B cell (primary cell): ENCODE data around the gene CA11. TPM values are rescaled to one million over a fixed set of nuclear protein-coding genes. Genes with fewer than 3 reads are reported as not detected.

Source experiments
- ATAC-seq: fragments of 200-7000 bp; cut with Tn5 transposase; one replicate; pipeline ENCODE4 v1.10.0; 2021; ENCODE audit warnings: low read depth, mild to moderate bottlenecking, moderate number of reproducible peaks, moderate library complexity
- CTCF ChIA-PET: fragments of 350-600 bp; sonication (Branson Sonifier 250); formaldehyde crosslinking; loops from one replicate; lab custom pipeline; 2021; ENCODE audit warnings: antibody characterized with exemption, inconsistent platforms; lab: Charles Lee
- POLR2A ChIA-PET: fragments of 350-600 bp; sonication (Branson Sonifier 250); formaldehyde crosslinking; loops from one replicate; lab custom pipeline; 2021; ENCODE audit warnings: antibody characterized with exemption; lab: Charles Lee
- DNase-seq: peaks from one replicate; pipeline ENCODE4 v3.0.0; 2013
- H2AFZ ChIP-seq: 2 replicates; pipeline ENCODE4 v1.6.1; 2012; ENCODE audit warnings: mild to moderate bottlenecking, low read depth, low read length; ENCODE audit not compliant: insufficient read depth, poor library complexity, severe bottlenecking
- H3K27ac ChIP-seq, 2 donors: 1 replicate in 1 of 2; 2 replicates in 1 of 2; pipeline ENCODE4 v1.5.1; 2012 to 2013; ENCODE audit warnings: low read length in 2 of 2, mild to moderate bottlenecking in 2 of 2, moderate library complexity in 1 of 2
- H3K27me3 ChIP-seq, 4 experiments: fragments of 200-600 bp in 1 of 4; sonication (generic) in 1 of 4; replicated peaks in 1 of 4; 1 replicate in 2 of 4; 2 replicates in 2 of 4; pipeline versions ENCODE4 v1.6.1 to v1.7.0; 2013 to 2016; ENCODE audit warnings: low read length in 3 of 4, mild to moderate bottlenecking in 2 of 4, mixed read lengths in 1 of 4, moderate library complexity in 1 of 4; ENCODE audit not compliant: insufficient read depth in 4 of 4, control insufficient read depth in 3 of 4; ENCODE audit errors: control extremely low read depth in 1 of 4
- H3K36me3 ChIP-seq, 2 experiments: replicated peaks in 1 of 2; 1 replicate in 1 of 2; 2 replicates in 1 of 2; pipeline versions ENCODE4 v1.6.1 to v1.7.1; 2013; ENCODE audit warnings: low read length in 1 of 2; ENCODE audit not compliant: insufficient read depth in 2 of 2, control insufficient read depth in 1 of 2; ENCODE audit errors: control extremely low read depth in 1 of 2, extremely low read depth in 1 of 2
- H3K4me1 ChIP-seq, 2 donors: fragments of 200-600 bp in 1 of 2; sonication (generic) in 1 of 2; 1 replicate in 1 of 2; 2 replicates in 1 of 2; pipeline versions ENCODE4 v1.5.1 to v1.6.1; 2013 to 2017; ENCODE audit warnings: low read length in 2 of 2; ENCODE audit not compliant: control insufficient read depth in 2 of 2, insufficient read depth in 2 of 2
- H3K4me2 ChIP-seq: replicated peaks from 2 replicates; pipeline ENCODE3; 2012; ENCODE audit warnings: mild to moderate bottlenecking, low read depth, low read length; ENCODE audit not compliant: poor library complexity, severe bottlenecking
- H3K4me3 ChIP-seq, 5 experiments: fragments of 200-600 bp in 1 of 5; sonication (generic) in 1 of 5; 1 replicate in 3 of 5; 2 replicates in 2 of 5; pipeline versions ENCODE4 v1.5.1 to v1.7.0; 2011 to 2016; ENCODE audit warnings: low read length in 4 of 5, mild to moderate bottlenecking in 4 of 5, low read depth in 2 of 5, control low read depth in 1 of 5, moderate library complexity in 1 of 5; ENCODE audit not compliant: insufficient read depth in 1 of 5; ENCODE audit errors: control extremely low read depth in 1 of 5, extremely low read depth in 1 of 5
- H3K79me2 ChIP-seq: fragments of 200-600 bp; sonication (generic); one replicate; pipeline ENCODE4 v1.6.0; 2016; ENCODE audit warnings: low read length; ENCODE audit not compliant: control insufficient read depth, insufficient read depth
- H3K9ac ChIP-seq: fragments of 200-600 bp; sonication (generic); 2 replicates; pipeline ENCODE4 v1.6.1; 2017; ENCODE audit warnings: mild to moderate bottlenecking, low read length, moderate library complexity
- H3K9me3 ChIP-seq, 3 donors: one replicate each; pipeline versions ENCODE4 v1.6.1 to v1.7.1; 2013; ENCODE audit warnings: low read length in 2 of 3; ENCODE audit not compliant: control insufficient read depth in 2 of 3, insufficient read depth in 1 of 3; ENCODE audit errors: control extremely low read depth in 1 of 3
- H4K20me1 ChIP-seq: 2 replicates; pipeline ENCODE4 v1.6.0; 2012; ENCODE audit warnings: mild to moderate bottlenecking, low read length; ENCODE audit not compliant: insufficient read depth, control insufficient read depth, poor library complexity, severe bottlenecking
- H3K27ac Mint-ChIP-seq: one replicate; pipeline ENCODE4 v1.8.0; 2021; ENCODE audit warnings: mixed read lengths
- H3K27me3 Mint-ChIP-seq: one replicate; pipeline ENCODE4 v1.8.0; 2021; ENCODE audit warnings: mixed read lengths
- H3K4me1 Mint-ChIP-seq: one replicate; pipeline ENCODE4 v1.8.0; 2021; ENCODE audit warnings: mixed read lengths
- H3K4me3 Mint-ChIP-seq: one replicate; pipeline ENCODE4 v1.8.0; 2021; ENCODE audit warnings: mixed read lengths
- H3K9me3 Mint-ChIP-seq: one replicate; pipeline ENCODE4 v1.8.0; 2022; ENCODE audit warnings: mixed read lengths; ENCODE audit not compliant: insufficient read depth
- CTCF ChIP-seq: fragments of 200-600 bp; IDR thresholded peaks from one replicate; pipeline ENCODE4 v1.8.0; 2022; ENCODE audit warnings: antibody characterized with exemption, mild to moderate bottlenecking
- EZH2 ChIP-seq: IDR thresholded peaks from 2 replicates; pipeline ENCODE4 v1.6.1; 2012; ENCODE audit warnings: borderline replicate concordance, low read depth, mild to moderate bottlenecking, moderate library complexity, low read length; ENCODE audit not compliant: insufficient read depth, poor library complexity, severe bottlenecking
- WGBS: methylation state at CpG from one replicate; pipeline ENCODE4 v1.1.5; 2013; ENCODE audit warnings: missing lambda C conversion rate; ENCODE audit not compliant: insufficient coverage; 5-methylcytosine and 5-hydroxymethylcytosine counted together
- intact Hi-C: fragments of 100-400 bp; cut with micrococcal nuclease; formaldehyde crosslinking; loops from one replicate; pipeline ENCODE4 v1.10.0; 2022
- polyA plus RNA-seq: library from polyadenylated mRNA; depleted of rRNA; stranded (reverse); fragments of >200 nt; gene quantifications from 2 replicates; pipeline ENCODE4 v1.2.3, GENCODE V29; 2012
- total RNA-seq, 2 donors: library from RNA; stranded (reverse); fragments of 120-200 nt in 1 of 2; gene quantifications; 1 replicate in 1 of 2; 2 replicates in 1 of 2; pipeline versions ENCODE4 v1.2.3 to v1.2.4, GENCODE V29; 2013 to 2022

The CA11 gene
- total and polyA plus RNA-seq, 2 donors (not counting 1 experiment from before 2014, with no cell fraction given): 6.5 to 27.7 TPM

- Histone ChIP-seq H3K27ac (no peak overlapping the region), H2AFZ (no peak overlapping the region), H3K4me2 (no peak overlapping the region), H4K20me1 (no peaks in the 10 kb centered on the region), H3K79me2 (no peaks in the 10 kb centered on the region), H3K4me1 (peaks cover 4 to 10% of the 10 kb centered on the region in 2 donors), H3K9ac (no peak overlapping the region), H3K4me3 (no peak overlapping the region), H3K27me3 (no peaks in the 10 kb centered on the region), H3K36me3 (no peaks in the 10 kb centered on the region), H3K9me3 (peaks cover 0 to 2% (median 0%) of the 10 kb centered on the region in 3 donors)
- H3K27ac Mint-ChIP-seq: no peak overlapping the region
- ATAC-seq: no peak
- POLR2A ChIA-PET: interaction anchor here (0.6 to 0.9 kb wide), 2 partner anchors 169 to 505 kb away, joined by 3 to 4 read pairs; no protein-coding TSS in a partner anchor
- peaks cover 6% of the 10 kb centered on the region for H3K27me3 Mint-ChIP-seq
- CTCF ChIA-PET: interaction anchor here (0.8 to 5.4 kb wide), 17 partner anchors 11 to 406 kb away, joined by 3 to 51 read pairs (median 3); partner anchors contain the start of gene CA11
- H3K4me1 Mint-ChIP-seq: peaks cover 6% of the 10 kb centered on the region
- WGBS: 90% methylated on average over 16 of the region's 19 CpGs
- intact Hi-C loops: no loop called here
- no peak for TF ChIP-seq EZH2
- no peak for TF ChIP-seq CTCF
- no peaks in the 10 kb centered on the region for H3K9me3 Mint-ChIP-seq
- no peak overlapping the region for H3K4me3 Mint-ChIP-seq
- DNase-seq: no peak
Observed at GRCh38 chr19:48674216-48674809, 28.3 kb upstream of the CA11 start.

- H3K4me3 ChIP-seq: no peak overlapping the region
- peaks cover 3% of the 10 kb centered on the region for H3K9me3 Mint-ChIP-seq
- POLR2A ChIA-PET: interaction anchor here (0.6 kb wide), 1 partner anchor 277 kb away, joined by 3 read pairs; no protein-coding TSS in a partner anchor
Observed at GRCh38 chr19:48673436-48674100, 27.6 kb upstream of the CA11 start.

More at GRCh38 chr19:48673436-48674100, 27.6 kb upstream of the CA11 start:
- Histone ChIP-seq H3K36me3 (no peaks in the 10 kb centered on the region), H3K27ac (no peak overlapping the region), H2AFZ (no peak overlapping the region), H3K4me1 (peaks cover 4 to 10% of the 10 kb centered on the region in 2 donors), H4K20me1 (no peaks in the 10 kb centered on the region), H3K27me3 (no peaks in the 10 kb centered on the region), H3K9ac (no peak overlapping the region), H3K9me3 (peaks cover 0 to 4% (median 0%) of the 10 kb centered on the region in 3 donors), H3K79me2 (no peaks in the 10 kb centered on the region), H3K4me2 (no peak overlapping the region)
- 86% methylated on average over 25 of the region's 25 CpGs for WGBS
- peaks cover 6% of the 10 kb centered on the region for H3K27me3 Mint-ChIP-seq
- DNase-seq (no peak), ATAC-seq (no peak)
- no peak overlapping the region for H3K4me3 Mint-ChIP-seq
- intact Hi-C loops: no loop called here
- H3K4me1 Mint-ChIP-seq: peaks cover 6% of the 10 kb centered on the region
- no peak for TF ChIP-seq EZH2
- TF ChIP-seq CTCF: no peak
- CTCF ChIA-PET: interaction anchor here (1.2 to 5.4 kb wide), 5 partner anchors 14 to 109 kb away, joined by 3 to 51 read pairs (median 18); partner anchors contain the start of gene CA11
- H3K27ac Mint-ChIP-seq: no peak overlapping the region
